Measurements from ENCODE around the gene OR5C1.
"Not testable (repeated sequence)": the region's sequence is repeated elsewhere in the genome, so short reads cannot be mapped to it uniquely, and the experiment has no call there.

Gene OR5C1

DNA sequence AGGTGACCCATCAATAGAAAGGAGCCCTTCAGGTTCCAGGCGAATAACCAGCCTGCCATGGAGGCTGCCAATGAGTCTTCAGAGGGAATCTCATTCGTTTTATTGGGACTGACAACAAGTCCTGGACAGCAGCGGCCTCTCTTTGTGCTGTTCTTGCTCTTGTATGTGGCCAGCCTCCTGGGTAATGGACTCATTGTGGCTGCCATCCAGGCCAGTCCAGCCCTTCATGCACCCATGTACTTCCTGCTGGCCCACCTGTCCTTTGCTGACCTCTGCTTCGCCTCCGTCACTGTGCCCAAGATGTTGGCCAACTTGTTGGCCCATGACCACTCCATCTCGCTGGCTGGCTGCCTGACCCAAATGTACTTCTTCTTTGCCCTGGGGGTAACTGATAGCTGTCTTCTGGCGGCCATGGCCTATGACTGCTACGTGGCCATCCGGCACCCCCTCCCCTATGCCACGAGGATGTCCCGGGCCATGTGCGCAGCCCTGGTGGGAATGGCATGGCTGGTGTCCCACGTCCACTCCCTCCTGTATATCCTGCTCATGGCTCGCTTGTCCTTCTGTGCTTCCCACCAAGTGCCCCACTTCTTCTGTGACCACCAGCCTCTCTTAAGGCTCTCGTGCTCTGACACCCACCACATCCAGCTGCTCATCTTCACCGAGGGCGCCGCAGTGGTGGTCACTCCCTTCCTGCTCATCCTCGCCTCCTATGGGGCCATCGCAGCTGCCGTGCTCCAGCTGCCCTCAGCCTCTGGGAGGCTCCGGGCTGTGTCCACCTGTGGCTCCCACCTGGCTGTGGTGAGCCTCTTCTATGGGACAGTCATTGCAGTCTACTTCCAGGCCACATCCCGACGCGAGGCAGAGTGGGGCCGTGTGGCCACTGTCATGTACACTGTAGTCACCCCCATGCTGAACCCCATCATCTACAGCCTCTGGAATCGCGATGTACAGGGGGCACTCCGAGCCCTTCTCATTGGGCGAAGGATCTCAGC, 11.6 kb downstream of the OR5C1 start, which contains the start of gene OR1K1:
TSS of gene OR1K1 (plus strand) at position 58 of the 995 bp plus-strand sequence. CDS start at position 58, 0 bp downstream.
- Histone ChIP-seq H3K27ac (ENCODE audit: poor library complexity, severe bottlenecking) (no peak within 1 kb of the TSS), H3K4me3 (ENCODE audit: severe bottlenecking) (no peak within 1 kb of the TSS), H3K4me1 (ENCODE audit: insufficient read depth, poor library complexity, severe bottlenecking) (no peaks in the 10 kb centered on the region), H3K9me3 (ENCODE audit: severe bottlenecking) (no peaks in the 10 kb centered on the region), H3K27me3 (ENCODE audit: insufficient read depth, poor library complexity, severe bottlenecking) (no peaks in the 10 kb centered on the region), H3K36me3 (ENCODE audit: low read depth) (no peaks in the 10 kb centered on the region)
- TF ChIP-seq, protein P1, sequence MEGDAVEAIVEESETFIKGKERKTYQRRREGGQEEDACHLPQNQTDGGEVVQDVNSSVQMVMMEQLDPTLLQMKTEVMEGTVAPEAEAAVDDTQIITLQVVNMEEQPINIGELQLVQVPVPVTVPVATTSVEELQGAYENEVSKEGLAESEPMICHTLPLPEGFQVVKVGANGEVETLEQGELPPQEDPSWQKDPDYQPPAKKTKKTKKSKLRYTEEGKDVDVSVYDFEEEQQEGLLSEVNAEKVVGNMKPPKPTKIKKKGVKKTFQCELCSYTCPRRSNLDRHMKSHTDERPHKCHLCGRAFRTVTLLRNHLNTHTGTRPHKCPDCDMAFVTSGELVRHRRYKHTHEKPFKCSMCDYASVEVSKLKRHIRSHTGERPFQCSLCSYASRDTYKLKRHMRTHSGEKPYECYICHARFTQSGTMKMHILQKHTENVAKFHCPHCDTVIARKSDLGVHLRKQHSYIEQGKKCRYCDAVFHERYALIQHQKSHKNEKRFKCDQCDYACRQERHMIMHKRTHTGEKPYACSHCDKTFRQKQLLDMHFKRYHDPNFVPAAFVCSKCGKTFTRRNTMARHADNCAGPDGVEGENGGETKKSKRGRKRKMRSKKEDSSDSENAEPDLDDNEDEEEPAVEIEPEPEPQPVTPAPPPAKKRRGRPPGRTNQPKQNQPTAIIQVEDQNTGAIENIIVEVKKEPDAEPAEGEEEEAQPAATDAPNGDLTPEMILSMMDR (IDR thresholded peaks at IDR 0.05; ENCODE audit: poor library complexity, severe bottlenecking) = no peak
- DNase-seq (ENCODE audit: low spot score) (no peak), ATAC-seq (ENCODE audit: low read depth) (no peak)

DNA sequence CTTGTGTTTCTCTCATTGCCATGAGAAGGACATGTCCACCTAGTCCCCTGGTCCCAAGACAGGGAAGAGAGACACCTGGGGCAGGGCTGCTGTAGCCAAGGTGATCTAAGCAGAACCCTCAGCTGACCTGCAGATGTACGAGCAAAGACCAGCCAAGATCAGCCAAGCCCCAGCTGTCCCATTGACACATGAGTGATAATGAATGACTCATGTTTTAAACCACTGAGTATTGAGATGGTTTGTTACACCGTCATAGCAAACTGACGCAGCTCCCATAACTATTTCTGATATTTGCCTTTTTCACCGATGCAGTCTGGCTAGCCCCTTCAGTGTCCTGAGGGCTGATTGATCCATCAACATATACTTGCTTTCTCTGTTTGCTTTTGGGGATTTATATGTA, 17.9 kb downstream of the OR5C1 start:
- ATAC-seq (ENCODE audit: low read depth) (no peak), DNase-seq (ENCODE audit: low spot score) (no peak)
- Histone ChIP-seq H3K4me1 (ENCODE audit: insufficient read depth, poor library complexity, severe bottlenecking) (no peaks in the 10 kb centered on the region), H3K27me3 (ENCODE audit: insufficient read depth, poor library complexity, severe bottlenecking) (no peaks in the 10 kb centered on the region), H3K36me3 (ENCODE audit: low read depth) (no peaks in the 10 kb centered on the region), H3K9me3 (ENCODE audit: severe bottlenecking) (no peaks in the 10 kb centered on the region), H3K27ac (ENCODE audit: poor library complexity, severe bottlenecking) (no peak overlapping the region), H3K4me3 (ENCODE audit: severe bottlenecking) (no peak overlapping the region)
- TF ChIP-seq, protein P1 (IDR thresholded peaks at IDR 0.05; ENCODE audit: poor library complexity, severe bottlenecking) = no peak

DNA sequence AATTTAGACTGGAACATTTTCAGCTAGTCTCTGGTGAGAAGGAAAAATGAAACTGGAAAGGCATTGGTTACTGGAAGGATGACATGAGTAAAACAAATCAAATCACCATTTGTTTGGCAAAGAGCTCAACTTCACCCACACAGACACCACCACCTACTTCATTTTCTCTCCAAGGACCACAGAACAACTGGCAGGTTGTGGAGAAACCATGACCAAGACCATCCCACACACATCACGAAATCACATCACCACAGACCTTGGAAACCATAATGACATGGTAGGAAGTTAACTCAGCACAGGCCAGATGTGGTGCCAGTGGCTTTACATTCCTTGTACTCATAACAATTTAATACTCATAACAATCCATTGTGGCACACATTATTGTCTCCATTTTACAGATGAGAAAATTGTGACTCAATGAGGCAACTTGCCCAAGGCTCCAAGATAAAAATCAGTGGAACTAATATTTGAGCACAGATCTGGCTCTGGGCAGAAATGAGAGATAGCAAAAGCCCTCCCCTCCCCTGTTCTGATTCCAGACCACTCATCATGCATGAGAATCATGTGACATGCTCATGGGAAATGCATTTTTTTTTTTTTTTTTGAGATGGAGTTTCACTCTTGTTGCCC, 18.7 kb downstream of the OR5C1 start:
- Histone ChIP-seq H3K4me1 (ENCODE audit: insufficient read depth, poor library complexity, severe bottlenecking) (no peaks in the 10 kb centered on the region), H3K9me3 (ENCODE audit: severe bottlenecking) (no peaks in the 10 kb centered on the region), H3K27ac (ENCODE audit: poor library complexity, severe bottlenecking) (no peak overlapping the region), H3K27me3 (ENCODE audit: insufficient read depth, poor library complexity, severe bottlenecking) (no peaks in the 10 kb centered on the region), H3K4me3 (ENCODE audit: severe bottlenecking) (no peak overlapping the region), H3K36me3 (ENCODE audit: low read depth) (no peaks in the 10 kb centered on the region)
- no peak for ATAC-seq (ENCODE audit: low read depth)
- TF ChIP-seq, protein P1 (IDR thresholded peaks at IDR 0.05; ENCODE audit: poor library complexity, severe bottlenecking) = no peak
- no peak for DNase-seq (ENCODE audit: low spot score)

DNA sequence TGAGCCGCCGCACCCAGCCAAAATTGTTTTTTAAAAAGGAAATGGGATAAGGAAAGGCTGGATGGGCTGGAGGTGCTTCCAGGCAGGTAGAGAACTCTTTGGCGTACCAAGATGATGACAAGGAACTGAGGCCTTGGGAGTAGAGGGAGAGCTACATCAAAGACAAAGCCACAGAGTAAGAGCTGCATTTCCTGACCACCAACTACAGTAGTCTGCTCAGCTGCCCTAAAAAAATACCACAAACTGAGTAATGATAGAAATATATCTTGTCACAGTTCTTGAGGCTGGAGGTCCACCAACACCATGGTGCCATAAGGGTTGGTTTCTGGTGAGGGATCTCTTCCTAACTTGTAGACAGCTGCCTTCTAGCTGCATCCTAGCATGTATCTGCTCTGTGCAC, 19.4 kb downstream of the OR5C1 start:
- Histone ChIP-seq H3K9me3 (ENCODE audit: severe bottlenecking) (no peaks in the 10 kb centered on the region), H3K36me3 (ENCODE audit: low read depth) (no peaks in the 10 kb centered on the region), H3K27me3 (ENCODE audit: insufficient read depth, poor library complexity, severe bottlenecking) (no peaks in the 10 kb centered on the region), H3K4me1 (ENCODE audit: insufficient read depth, poor library complexity, severe bottlenecking) (no peaks in the 10 kb centered on the region), H3K27ac (ENCODE audit: poor library complexity, severe bottlenecking) (no peak overlapping the region), H3K4me3 (ENCODE audit: severe bottlenecking) (no peak overlapping the region)
- DNase-seq (ENCODE audit: low spot score) (no peak), ATAC-seq (ENCODE audit: low read depth) (no peak)
- TF ChIP-seq, protein P1 (IDR thresholded peaks at IDR 0.05; ENCODE audit: poor library complexity, severe bottlenecking) = no peak

DNA sequence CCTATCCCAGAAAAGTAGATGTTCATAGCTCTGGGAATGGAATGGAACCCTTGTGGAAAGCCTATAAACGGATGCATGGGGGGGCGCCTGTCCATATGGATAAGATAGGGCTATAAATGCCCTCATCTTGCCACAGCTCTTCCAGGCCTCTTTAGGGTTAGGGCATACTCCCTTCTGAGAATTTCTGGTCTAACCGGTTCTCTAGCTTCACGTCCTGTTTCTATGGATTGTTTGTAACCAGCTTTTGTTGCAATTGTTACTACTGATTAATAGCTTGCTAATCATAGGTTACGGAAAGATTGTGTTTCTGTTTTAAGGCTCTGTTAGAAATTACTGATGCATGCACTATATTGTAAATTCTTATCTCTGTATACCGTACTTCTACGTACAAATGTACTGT, 20.5 kb downstream of the OR5C1 start:
- not testable (repeated sequence) for DNase-seq (ENCODE audit: low spot score); ATAC-seq (ENCODE audit: low read depth); H3K4me1 ChIP-seq (ENCODE audit: insufficient read depth, poor library complexity, severe bottlenecking)

More for the DNA sequence above, 20.5 kb downstream of the OR5C1 start:
- not testable (repeated sequence) for H3K9me3 ChIP-seq (ENCODE audit: severe bottlenecking); H3K4me3 ChIP-seq (ENCODE audit: severe bottlenecking); H3K36me3 ChIP-seq (ENCODE audit: low read depth); H3K27me3 ChIP-seq (ENCODE audit: insufficient read depth, poor library complexity, severe bottlenecking); H3K27ac ChIP-seq (ENCODE audit: poor library complexity, severe bottlenecking)
